Jurkat, Clone E6-1 (cell line): ENCODE measurements around the gene GALNTL6.
"Not testable (repeated sequence)": the region's sequence is repeated elsewhere in the genome, so short reads cannot be mapped to it uniquely, and the experiment has no call there.

Experiments
- DNase-seq: peaks from one replicate; pipeline ENCODE4 v3.0.0-alpha.2; 2011; ENCODE audit warnings: low read depth, low spot score
- H3K4me3 ChIP-seq: 2 replicates; pipeline ENCODE4 v1.5.1; 2011; ENCODE audit warnings: mild to moderate bottlenecking, low read length, control low read depth, moderate library complexity

Gene GALNTL6

DNA sequence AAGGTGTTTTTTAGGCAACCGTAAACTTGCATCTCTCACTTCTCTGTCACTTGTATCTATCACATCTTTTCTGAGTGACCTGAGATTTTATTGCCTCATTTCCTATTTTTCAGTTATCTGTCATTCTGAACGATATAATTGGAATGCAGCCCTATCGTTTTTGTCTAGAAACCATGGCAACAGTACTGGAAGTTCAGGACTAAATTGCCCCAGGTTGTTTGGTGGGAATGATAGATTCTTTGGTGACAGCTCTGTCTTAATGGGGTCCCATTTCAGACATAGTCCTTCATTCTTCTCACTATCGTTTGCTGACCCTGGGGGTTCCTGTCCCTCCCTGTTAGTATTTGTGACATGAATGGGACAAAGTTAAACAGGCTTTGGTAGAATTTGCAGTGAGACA is 1087.7 kb downstream of the GALNTL6 start:
- DNase-seq: no peak
- H3K4me3 ChIP-seq: no peak overlapping the region

DNA sequence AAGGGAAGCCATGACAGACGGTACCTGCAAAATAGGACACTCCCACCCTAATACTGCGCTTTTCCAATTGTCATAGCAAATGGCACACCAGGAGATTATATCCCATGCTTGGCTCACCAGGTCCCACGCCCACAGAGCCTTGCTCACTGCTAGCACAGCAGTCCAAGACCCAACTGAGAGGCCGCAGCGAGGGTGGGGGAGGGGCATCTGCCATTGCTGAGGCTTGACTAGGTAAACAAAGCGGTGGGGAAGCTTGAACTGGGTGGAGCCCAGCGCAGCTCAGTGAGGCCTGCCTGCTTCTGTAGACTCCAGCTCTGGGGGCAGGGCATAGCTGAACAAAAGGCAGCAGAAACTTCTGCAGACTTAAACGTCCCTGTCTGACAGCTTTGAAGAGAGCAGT is 1099.3 kb downstream of the GALNTL6 start:
- H3K4me3 ChIP-seq, DNase-seq: not testable (repeated sequence)

DNA sequence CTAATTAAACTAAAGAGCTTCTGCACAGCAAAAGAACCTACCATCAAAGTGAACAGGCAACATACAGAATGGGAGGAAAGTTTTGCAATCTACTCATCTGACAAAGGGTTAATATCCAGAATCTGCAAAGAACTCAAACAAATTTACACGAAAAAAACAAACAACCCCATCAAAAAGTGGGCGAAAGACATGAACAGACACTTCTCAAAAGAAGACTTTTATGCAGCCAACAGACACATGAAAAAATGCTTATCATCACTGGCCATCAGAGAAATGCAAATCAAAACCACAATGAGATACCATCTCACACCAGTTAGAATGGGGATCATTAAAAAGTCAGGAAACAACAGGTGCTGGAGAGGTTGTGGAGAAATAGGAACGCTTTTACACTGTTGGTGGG is 1104.2 kb downstream of the GALNTL6 start:
- DNase-seq, H3K4me3 ChIP-seq: not testable (repeated sequence)

DNA sequence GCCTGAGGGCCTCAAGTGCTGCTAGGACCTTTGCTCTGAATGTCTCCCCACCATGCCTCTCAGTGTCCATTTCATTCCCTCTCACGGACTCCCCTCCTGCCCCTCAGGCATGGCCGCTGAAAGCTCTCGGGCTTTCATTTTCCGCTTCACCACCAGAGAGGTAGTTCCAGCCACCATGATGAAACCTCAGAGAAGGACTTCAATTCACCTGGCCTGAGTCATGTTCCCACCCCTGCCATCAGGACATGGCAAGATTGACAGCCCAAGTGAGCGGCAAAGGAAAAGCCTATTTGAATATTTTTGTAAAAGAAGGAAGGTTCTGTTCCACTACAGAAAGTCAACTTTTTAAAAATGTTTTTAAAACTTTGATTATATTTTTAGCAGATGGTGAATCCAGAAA is 1106.1 kb downstream of the GALNTL6 start:
- DNase-seq: no peak
- H3K4me3 ChIP-seq: no peak overlapping the region

DNA sequence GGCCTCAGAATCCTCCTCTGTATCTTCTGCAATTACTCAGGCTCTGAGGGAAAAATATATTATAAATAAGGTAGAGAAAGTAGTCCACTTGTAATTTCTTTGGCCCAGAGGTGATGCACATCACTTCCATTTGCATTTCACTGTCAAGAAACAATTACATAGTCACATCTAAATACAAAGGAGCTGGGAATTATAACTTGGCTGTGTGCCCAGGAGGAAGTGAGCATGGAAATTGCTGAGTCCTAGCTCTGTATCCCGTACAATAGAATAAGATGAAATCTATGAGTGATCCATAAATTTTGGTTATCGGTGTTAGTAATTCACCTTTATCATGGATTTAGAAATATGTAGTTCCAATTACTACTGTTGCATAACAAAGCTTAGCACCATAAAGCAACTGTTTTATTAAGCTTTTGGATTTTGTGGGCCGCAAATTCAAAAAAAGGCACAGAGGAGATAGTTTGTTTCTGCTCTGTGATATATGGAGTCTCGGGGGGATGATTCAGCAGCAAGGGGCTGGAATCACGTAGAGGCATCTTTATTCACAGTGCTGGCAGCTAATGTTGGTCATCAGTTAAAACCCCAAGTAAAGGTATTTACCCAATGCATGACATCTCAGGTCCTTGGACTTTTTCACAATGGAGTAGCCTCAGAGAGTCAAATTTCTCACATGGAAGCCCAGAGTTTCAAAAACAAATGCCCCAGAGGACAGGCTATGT is 1114.1 kb downstream of the GALNTL6 start:
- DNase-seq: no peak

DNA sequence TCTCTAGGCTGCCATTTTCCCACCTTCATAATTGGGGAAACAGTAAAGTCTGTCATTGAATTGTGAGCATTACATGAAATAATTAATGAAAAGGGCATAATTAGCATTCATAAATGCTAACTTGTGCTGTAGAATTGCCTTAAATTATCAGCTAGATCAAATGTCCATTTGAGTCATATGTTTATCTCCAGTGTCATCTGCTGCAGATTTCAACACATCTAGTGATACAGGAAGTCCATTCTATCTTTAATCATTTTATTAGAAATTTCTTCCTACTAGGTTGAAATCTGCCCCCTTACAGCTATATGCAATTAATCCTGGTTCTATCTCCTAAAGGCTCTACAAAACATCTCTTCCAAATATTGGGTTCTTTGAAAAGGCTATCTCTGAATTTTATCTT is 1115.1 kb downstream of the GALNTL6 start:
- DNase-seq: no peak
- no peak overlapping the region for H3K4me3 ChIP-seq

More for the DNA sequence above, 1114.1 kb downstream of the GALNTL6 start:
- no peak overlapping the region for H3K4me3 ChIP-seq

DNA sequence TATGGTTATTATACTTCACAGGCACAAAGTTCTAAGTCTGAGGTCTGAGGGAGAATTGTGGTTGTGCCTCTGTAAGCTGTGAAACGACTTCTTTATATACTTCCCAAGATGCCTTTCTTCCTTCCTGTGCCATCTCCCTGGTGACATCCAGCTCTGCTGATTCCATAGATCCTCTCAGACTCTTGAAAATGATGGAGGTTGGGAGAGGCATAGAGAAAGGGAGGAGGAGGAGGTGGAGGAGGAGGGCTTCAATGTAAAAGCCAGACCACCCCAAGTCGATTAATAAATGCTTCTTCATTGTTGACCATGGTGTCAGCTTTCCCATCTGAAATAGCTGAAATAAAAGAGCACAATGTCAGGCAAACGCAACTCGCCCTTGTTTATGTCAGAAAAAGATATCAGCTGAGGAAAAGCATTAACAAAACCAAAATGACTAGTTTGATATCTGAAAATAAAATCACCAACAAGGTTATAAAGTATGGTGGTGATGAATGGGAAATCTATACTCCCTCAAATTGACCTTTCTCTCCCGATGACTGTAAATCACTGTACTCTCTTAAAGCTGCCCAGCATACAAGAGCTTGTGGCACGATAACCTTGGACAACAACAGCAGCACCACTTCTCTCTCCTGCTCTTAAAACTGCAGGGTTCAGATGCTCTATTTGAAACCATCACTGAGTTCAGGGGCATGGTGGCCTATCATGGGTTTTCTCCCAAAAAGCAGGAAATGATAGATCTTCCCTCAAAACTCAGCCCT is 1125.0 kb downstream of the GALNTL6 start:
- no peak overlapping the region for H3K4me3 ChIP-seq
- DNase-seq: no peak

DNA sequence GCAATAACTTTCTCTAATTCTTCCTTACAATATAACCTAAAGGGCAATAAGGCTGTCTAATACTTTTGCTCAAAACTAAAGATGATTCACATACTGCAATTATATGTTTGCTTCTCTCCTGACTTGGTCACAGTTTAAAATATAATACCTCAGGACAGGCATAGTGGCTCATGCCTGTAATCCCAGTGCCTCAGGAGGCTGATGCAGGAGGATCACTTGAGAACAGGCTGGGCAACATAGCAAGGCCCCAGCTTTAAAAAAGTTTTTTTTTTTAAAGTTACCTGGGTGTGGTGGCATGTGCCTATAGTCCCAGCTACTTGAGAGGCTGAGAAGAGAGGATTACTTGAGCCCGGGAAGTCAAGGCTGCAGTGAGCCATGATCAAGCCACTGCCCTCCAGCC is 1125.7 kb downstream of the GALNTL6 start:
- H3K4me3 ChIP-seq: no peak overlapping the region

DNA sequence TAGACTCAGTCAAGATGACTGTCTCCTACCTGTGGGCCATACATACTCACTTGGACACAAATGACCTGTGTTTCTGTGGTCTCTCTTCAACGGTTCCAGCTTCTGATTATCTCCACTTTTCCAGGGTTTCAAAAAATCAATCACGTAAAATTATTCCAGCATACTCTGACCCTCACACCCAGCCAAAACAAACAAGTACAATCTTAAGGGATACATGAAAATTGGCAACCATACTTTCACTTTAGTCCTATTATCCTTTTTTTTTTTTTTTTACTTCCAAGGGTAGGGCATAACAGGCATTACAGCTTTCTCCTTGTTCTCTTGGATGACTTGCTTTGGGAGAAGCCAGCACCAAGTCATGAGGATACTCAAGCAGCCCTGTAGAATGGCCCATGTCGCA is 1129.6 kb downstream of the GALNTL6 start:
- no peak overlapping the region for H3K4me3 ChIP-seq
- no peak for DNase-seq

More for the DNA sequence above, 1125.7 kb downstream of the GALNTL6 start:
- no peak for DNase-seq

DNA sequence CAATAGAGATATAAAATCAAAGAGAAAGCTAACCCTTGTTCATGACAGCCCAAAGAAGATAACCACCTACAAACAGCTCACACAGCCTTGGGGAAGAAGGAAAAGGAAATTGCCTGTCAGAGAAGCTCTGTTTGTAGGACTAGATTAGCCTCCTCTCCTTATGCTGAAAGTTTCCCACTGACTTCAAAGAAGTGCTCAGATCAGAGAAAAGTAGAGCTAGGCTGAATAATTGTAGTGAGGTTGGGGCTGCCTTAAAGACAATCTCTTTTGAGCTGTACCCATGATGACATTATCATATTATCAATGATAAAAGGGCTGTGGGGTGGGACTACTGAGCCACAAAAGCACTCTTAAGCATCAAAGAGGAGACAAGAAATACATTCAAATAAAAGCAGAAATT is 1132.4 kb downstream of the GALNTL6 start:
- peak; percentile 10 for DNase-seq
- H3K4me3 ChIP-seq: no peak overlapping the region

DNA sequence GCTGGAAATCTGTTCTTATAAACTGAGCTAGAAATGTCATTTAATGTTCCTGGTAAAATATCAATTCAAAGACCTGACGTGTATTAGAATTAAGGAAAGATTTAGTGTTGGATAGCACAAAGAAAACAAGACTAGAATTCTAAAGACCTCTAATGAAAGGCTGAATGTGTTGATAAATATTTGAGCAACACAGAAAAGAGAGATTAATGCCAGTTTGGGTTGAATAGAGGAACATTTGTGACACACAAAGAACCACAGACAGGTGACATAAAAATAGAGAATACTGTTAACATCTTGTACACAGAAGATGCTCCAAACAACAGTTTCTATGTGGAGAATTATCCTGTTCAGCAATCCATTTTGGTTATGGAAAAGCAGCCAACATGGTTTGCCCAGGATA is 1133.3 kb downstream of the GALNTL6 start:
- H3K4me3 ChIP-seq: no peak overlapping the region
- DNase-seq: no peak

DNA sequence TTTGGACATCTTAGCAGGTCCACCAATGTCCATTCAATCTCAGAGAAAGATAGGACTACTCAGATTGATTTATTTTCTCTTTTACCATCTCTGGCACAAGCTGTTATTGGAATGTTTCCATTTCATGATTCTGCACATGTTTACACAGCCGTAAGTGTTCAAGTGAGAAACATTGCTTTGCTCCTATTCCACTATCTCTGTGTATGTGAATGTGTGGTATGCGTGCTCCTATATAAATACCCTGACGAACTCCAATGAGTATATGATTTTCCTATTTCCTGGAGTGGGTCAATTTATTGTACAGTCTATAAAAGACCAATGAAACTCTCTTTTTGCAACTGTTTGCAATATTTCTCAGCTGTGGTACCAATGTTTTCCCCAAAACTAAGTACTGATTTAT is 1134.4 kb downstream of the GALNTL6 start:
- no peak for DNase-seq
- H3K4me3 ChIP-seq: no peak overlapping the region

DNA sequence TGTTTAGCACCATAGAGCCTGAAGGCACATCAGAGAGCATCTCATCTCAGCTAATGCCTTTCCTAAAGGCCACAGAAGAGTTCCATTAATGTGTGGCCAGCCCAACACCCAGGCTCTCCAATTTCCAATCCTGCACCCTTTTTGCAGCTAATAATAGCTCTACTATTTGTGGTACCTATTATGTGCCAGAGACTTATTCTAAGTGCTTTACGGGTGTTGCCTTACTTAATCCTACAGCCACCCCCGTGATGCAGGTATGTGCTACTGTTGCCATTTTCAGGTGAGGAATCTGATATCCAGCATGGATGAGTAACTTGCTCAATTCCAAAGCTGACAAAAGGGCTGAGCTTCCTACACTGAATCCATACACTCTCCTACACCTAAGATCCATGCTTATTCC is 1137.8 kb downstream of the GALNTL6 start:
- DNase-seq: no peak
- no peak overlapping the region for H3K4me3 ChIP-seq

DNA sequence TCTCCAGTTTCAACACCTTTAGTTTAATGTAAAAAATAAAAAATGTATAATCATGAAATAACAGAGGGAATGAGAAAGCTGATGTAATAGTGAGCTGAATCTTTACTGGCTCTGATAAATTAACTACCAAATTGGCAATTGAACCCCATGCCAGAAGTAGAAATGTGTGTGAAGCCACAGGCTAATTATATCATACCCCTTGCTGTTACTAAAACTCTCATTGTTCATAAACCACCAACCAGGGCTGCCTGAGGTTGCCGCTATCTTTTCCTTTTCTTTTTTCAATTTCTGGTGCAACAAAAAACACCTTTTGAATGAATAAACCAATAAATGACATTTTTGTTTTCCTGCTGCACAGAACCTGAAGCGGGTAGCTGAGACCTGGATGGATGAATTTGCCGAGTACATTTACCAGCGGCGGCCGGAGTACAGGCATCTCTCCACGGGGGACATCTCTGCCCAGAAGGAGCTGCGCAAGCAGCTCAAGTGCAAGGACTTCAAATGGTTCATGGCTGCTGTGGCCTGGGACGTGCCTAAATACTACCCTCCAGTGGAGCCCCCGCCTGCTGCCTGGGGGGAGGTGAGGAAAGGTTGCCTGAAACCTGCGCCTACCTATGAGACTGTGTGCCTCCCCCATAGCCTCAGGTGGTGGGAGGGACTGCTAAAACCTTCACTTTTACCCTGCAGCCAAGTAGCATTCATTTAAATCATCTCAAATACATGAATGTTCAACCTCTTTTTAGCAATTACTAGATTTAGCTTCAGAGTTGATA is 1138.7 kb downstream of the GALNTL6 start:
- no peak for DNase-seq
- H3K4me3 ChIP-seq: no peak overlapping the region

DNA sequence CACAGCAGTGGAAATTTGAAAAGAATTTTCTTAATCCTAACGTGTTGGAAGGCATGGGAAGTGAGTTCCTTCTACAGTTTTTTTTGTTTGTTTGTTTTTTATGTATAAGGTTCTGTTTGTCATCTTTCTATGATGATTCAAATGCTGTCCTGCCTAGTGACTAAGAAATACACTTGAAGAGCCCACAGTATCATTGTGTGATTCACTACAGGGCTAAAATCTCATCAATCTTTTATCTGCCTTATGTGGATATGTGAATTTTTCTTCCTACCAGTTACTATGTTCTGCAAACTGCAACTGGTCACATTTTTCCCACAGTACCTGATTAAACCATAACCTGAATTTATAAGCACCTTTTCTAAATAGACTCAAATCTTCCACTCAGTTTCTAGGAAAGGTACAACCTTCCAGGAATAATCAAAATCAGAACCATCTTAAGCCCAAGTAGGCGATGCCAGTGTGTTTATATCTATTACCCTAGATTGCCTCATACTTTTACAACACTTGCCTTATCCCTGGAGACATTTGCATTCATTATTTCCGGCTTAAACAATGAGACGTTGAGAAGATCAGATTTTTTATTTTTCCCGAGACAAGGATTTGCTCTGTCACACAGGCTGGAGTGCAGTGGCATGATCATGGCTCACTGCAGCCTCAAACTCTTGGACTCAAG is 1140.8 kb downstream of the GALNTL6 start:
- H3K4me3 ChIP-seq: no peak overlapping the region
- DNase-seq: no peak

DNA sequence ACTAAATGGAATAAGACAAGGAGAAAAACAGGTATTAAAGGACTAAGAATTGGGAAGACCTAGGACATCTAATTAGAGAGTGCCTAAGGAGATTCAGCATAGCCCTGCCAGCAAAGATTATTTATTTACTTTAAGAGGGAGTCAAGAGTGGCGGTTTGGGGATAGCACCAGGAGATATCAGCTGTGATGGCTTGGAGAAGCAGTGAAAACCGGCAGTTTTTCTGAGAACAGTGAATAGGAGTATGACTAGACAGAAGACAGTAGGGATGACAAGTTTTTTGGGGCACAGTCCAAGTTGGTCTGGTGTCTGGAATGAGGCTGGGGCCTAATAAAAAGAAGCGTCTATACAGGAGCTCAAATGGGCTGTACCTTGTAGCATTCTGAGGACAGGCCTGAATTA is 1143.1 kb downstream of the GALNTL6 start:
- DNase-seq, H3K4me3 ChIP-seq: not testable (repeated sequence)

DNA sequence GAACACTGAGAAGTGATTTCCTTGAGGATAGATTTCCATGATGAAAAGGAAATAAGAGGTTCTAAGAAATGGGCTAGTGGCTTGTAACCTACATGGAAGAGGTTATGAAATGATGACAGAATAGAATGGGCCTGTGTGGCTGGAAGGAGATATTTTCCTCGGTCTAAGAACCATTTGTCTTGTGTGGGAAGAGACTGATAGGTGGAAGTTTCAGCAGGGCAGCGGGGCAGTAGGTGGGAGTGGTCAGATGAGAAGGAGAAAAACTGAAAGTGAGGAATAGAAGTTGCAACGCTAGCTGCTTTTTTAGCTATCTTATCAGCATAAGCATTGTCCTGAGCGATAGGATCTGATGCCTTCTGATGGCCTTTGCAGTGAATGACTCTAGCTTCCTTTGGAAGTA is 1144.0 kb downstream of the GALNTL6 start:
- H3K4me3 ChIP-seq: no peak overlapping the region
- DNase-seq: no peak

DNA sequence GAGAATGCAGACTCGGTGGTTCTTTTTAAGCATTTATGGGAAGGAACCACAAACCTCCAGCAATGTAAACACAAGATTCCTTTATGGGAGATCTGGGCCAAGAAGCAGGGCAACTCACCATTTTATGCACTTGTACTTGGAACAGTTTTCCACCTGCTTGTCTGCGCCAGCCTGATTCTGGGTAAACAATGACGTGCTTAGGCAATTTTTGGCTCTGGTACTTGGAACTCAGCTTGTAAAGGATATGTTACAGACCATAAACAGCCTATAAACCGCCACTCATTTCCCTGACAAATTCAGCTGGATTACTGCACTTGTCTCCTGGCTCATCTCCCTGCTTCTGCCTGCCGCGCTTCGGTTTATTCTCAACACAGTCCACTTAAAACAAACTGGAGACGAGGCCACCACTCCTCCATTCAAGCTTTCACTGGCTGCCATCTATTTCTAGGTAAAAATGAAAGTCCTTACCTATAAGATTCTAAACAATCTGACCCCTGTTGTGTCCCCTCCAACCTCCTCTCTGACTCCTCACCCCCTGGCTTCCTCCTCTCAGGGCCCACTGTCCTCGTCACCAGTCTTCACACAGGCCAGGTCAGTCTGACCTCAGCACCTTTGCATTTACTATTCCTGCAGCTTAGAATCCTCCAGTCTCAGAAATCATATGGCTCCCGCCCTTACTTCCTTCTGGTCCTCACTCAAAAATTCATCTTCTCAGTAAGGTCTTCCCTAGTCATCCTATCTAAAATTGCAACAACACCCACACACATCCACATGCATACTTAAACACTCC is 1149.6 kb downstream of the GALNTL6 start:
- no peak for DNase-seq

More for the DNA sequence above, 1149.6 kb downstream of the GALNTL6 start:
- no peak overlapping the region for H3K4me3 ChIP-seq
